GM15510 (cell line): ENCODE results near the gene KDM3A.

Experiments used
- POLR2A ChIP-seq: IDR thresholded peaks from 3 replicates; pipeline ENCODE4 v1.6.1; 2011; ENCODE audit warnings: borderline replicate concordance; ENCODE audit not compliant: insufficient read length; ENCODE audit errors: extremely low read depth

KDM3A gene

GRCh38 chr2:86477349-86477748 lies 36.2 kb downstream of the KDM3A start:
- TF ChIP-seq POLR2A: no peak

DNA sequence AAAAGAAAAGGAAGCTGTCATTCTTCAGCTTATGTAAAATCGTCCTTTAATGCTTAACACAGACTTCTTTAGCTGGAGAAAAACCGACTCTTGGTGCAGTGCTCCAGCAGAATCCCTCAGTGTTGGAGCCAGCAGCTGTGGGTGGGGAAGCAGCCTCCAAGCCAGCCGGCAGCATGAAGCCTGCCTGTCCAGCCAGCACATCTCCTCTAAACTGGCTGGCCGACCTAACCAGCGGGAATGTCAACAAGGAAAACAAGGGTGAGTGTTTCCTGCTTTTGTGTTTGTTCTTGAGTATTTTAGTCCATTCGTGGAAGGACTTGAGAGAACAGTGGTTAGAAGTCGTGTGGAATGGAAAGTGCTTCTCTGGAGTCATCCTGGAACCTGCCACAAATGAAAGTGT lies 38.9 kb downstream of the KDM3A start:
- no peak for TF ChIP-seq POLR2A

DNA sequence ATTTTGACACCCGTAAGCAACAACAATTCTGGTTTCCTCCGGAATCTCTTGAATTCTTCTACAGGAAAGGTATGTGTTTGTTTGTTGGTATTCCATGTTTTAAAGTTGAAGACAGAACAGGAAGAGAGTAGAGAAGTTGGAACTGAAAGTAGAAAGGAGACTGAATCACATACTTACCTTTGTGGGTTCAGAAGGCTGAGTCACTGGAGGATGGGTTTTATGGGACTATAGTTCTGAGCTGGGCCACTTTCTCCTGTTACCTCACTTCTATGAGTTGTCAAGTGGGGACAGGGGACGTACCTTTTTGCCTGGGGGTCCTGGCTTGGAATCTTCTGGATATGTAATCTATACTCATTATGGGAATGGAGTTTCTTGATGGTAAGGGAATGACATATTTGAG lies 40.9 kb downstream of the KDM3A start:
- no peak for TF ChIP-seq POLR2A

DNA sequence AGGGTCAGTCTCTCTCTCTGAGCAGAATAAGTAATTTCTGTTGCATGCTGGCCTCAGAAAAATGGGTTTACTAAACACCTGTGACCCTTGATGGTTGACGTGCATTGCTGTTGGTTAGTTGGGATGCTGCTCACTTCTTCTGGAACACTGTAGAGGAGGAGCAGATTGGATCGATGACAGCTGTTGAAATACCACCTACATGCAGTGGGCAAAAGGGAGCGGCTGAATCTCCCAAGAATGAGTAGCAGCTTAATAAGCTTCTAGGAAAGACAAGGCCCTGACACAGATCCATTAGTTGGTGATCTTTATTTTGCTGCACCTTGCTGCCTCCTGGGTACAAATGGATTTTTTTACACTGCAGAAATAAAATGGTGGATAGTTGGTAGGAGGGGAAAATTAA lies 43.2 kb downstream of the KDM3A start:
- no peak for TF ChIP-seq POLR2A

DNA sequence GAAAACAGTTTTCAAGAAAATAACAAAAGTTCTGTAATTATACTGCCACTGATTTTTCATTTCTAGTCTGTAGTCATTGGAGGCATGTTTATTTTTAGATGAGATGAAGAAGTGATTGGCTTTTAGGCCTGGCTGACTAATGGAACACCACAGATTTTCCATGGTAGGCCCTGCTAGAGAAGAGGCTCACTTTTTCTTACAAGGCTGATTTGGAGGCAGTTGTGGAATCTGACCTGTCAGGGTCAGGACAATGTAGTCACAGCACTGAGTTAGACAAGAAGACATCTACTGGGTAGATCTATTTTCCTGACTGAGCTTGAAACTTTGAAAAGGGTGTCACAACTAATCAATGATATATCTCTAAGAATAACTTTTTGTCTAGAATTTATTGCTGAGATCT lies 43.9 kb downstream of the KDM3A start:
- no peak for TF ChIP-seq POLR2A

DNA sequence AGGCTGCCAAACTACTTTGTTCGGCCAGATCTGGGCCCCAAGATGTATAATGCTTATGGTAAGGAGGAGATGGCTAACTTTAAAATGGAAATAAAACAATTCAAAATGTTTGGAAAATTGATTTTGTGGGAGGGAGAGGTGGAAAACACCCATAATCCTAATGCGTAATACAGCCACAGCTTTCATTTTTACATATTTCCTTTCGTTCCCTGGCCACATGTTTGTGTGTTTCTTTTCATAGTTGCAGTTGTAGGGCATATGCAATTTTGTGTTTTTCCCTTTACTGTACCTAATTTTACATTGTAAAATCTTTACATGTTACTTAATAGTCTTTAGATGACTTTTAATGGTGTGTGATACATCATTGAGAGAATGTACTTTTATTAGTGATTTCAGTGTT lies 44.6 kb downstream of the KDM3A start:
- no peak for TF ChIP-seq POLR2A

DNA sequence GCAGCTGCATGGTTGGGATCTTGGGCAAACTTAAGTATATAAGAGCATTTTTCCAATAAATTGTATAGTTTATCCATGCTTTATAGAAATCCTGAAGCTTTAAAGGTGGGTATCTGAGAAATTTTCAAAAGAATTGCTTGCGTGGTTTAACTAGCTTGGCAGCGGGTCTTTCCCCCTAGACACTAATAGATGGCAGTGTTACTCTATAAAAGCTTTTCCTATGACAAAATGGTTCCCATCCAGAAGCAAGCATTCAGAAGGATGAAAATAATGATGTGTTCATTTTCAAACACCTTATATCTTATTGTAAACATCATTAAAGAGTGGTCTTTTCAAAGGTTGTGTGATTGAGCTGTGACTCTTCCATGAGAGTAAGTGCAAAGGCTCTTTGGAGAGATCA lies 45.9 kb downstream of the KDM3A start:
- no peak for TF ChIP-seq POLR2A

- no peak for TF ChIP-seq POLR2A
These were observed 47.5 kb downstream of the KDM3A start for GRCh38 chr2:86488561-86489250.

DNA sequence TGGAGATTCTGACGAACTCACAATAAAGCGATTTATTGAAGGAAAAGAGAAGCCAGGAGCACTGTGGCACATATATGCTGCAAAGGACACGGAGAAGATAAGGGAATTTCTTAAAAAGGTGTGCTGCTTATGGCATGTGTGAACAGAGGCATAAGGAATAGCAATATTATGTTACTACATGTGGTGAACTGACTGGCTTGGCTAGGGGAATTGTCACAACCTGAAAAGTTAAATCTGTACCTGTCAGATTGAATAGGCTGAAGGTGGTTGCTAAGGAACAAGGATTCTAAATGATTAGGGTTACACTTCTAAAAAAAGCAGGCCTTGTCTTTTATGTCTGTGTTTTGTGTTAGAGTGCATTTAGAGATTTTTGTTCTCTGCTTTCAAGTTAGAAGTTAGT lies 48.4 kb downstream of the KDM3A start:
- no peak for TF ChIP-seq POLR2A

GRCh38 chr2:86490245-86490644 lies 49.1 kb downstream of the KDM3A start:
- no peak for TF ChIP-seq POLR2A

- no peak for TF ChIP-seq POLR2A
These were observed 49.9 kb downstream of the KDM3A start for GRCh38 chr2:86491088-86491487.

DNA sequence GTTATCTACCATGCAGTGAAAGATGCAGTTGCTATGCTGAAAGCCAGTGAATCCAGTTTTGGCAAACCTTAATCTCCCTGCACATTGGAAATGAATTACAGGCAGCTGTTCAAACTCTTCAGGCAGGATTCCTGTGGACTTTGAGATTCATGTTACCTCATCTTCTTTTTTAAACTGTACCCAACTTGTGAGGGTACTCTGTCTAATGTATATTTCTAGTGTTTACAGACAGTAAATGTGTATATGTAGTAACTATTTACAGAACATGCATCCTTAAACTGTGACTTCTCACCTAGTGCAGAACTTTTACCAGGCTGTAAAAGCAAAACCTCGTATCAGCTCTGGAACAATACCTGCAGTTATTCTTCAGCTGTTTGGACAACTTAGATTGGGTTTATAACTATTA lies 50.9 kb downstream of the KDM3A start:
- no peak for TF ChIP-seq POLR2A

DNA sequence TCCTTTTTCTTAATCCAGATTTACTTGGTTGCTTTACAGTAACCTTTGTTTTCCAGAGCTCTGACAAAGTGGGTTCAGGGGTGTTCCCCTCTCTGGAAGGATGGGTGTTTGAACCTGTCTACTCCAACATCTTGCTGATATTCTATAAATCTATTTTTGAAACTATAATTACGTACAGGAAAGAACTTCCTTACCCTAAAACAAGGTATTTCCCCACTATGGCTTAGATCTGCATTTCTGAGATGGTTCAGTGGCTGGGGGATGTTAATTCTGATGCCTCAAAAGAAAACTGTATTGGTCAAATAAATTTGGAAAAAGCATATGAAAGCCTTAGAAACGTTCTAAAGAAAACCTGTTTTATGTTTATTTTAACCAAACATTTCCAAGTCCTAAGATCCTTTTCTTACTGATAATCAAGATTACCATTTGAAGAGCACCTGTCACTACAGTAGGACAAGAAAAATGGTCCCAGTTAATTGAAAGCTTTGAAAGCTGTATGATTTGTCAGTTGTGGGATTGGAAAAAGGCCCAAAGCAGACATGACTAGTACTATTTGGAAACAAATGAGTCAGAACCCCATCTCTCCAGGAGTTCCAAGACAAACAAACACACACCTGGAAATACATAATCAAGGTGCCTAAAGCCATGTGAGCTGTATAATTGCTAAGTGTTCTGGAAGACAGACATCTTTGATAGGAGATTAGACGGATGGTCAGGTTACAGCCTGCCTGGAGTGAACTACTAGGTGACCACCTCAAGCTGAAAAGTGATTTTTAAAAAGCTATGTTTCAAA lies 57.5 kb downstream of the KDM3A start:
- TF ChIP-seq POLR2A: no peak

GRCh38 chr2:86499326-86499725 lies 58.2 kb downstream of the KDM3A start:
- TF ChIP-seq POLR2A: no peak

GRCh38 chr2:86500325-86501083 lies 59.3 kb downstream of the KDM3A start:
- no peak for TF ChIP-seq POLR2A
